Measurements from ENCODE around the gene PNMA6E.

DNA sequence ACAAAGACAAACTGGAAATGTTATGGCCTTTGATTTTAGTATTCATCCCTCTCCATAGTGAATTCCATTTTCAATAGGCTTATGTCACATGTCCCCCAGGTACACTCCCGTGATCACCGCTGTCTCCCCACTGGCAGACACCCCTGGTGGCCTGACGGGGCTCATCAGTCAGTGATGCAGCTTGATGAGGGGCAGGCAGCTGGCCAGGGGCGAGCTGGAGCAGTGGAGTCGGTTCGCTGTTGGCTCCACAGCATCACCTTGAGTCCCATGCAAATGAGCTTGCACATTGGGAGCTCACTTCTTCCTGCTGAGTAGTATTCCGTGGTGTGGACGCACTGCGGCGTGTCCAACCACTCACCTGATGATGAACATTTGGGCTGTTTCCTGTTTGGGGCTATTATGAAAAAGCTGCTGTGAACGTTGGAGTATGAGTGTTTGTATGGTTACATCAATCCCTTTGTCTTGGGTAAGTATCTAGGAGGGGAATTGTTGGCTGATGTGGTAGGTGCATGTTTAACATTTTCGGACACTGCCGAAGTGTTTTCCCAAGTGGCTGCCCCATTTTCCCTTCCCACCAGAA is 39.5 kb upstream of the PNMA6E start:
- TF ChIP-seq, protein P1, sequence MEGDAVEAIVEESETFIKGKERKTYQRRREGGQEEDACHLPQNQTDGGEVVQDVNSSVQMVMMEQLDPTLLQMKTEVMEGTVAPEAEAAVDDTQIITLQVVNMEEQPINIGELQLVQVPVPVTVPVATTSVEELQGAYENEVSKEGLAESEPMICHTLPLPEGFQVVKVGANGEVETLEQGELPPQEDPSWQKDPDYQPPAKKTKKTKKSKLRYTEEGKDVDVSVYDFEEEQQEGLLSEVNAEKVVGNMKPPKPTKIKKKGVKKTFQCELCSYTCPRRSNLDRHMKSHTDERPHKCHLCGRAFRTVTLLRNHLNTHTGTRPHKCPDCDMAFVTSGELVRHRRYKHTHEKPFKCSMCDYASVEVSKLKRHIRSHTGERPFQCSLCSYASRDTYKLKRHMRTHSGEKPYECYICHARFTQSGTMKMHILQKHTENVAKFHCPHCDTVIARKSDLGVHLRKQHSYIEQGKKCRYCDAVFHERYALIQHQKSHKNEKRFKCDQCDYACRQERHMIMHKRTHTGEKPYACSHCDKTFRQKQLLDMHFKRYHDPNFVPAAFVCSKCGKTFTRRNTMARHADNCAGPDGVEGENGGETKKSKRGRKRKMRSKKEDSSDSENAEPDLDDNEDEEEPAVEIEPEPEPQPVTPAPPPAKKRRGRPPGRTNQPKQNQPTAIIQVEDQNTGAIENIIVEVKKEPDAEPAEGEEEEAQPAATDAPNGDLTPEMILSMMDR (IDR thresholded peaks at IDR 0.05): no peak
- TF ChIP-seq POLR2A (IDR thresholded peaks at IDR 0.05): no peak

Data from uterus (tissue), 2 donors.